Lung (tissue), 12 donors: ENCODE measurements around the gene ZNF462. TPM values are rescaled to one million over a fixed set of nuclear protein-coding genes. Genes with fewer than 3 reads are reported as not detected.

Source experiments
- ATAC-seq: fragments of 200-7000 bp; cut with Tn5 transposase; one replicate; pipeline ENCODE4 v1.9.1; 2020; ENCODE audit warnings: moderate number of reproducible peaks; ENCODE audit not compliant: insufficient read depth, low FRiP score
- DNase-seq, 3 donors: peaks; one replicate each; pipeline ENCODE4 v3.0.0-alpha.2; 2013 to 2017
- H3K27ac ChIP-seq, 2 donors: one replicate each; pipeline ENCODE4 v1.5.1; 2013; ENCODE audit warnings: mild to moderate bottlenecking in 2 of 2, moderate library complexity in 2 of 2, control low read depth in 1 of 2, inconsistent platforms in 1 of 2, low read depth in 1 of 2, low read length in 1 of 2
- H3K27me3 ChIP-seq, 3 donors: one replicate each; pipeline ENCODE4 v1.5.1; 2013; ENCODE audit warnings: low read length in 2 of 3; ENCODE audit not compliant: control insufficient read depth in 3 of 3, insufficient read depth in 3 of 3
- H3K36me3 ChIP-seq, 4 donors: one replicate each; pipeline ENCODE4 v1.5.1; 2013; ENCODE audit warnings: low read length in 4 of 4, mild to moderate bottlenecking in 1 of 4, moderate library complexity in 1 of 4; ENCODE audit not compliant: control insufficient read depth in 4 of 4, insufficient read depth in 4 of 4
- H3K4me1 ChIP-seq, 5 donors: one replicate each; pipeline ENCODE4 v1.5.1; 2013; ENCODE audit warnings: low read length in 5 of 5, mild to moderate bottlenecking in 2 of 5, moderate library complexity in 1 of 5; ENCODE audit not compliant: control insufficient read depth in 5 of 5, insufficient read depth in 5 of 5
- H3K4me3 ChIP-seq: one replicate; pipeline ENCODE4 v1.5.1; 2013; ENCODE audit warnings: mild to moderate bottlenecking, control low read depth, moderate library complexity
- H3K9ac ChIP-seq, 2 donors: one replicate each; pipeline ENCODE4 v1.5.1; 2013; ENCODE audit warnings: low read length in 2 of 2, control low read depth in 1 of 2; ENCODE audit not compliant: insufficient read depth in 1 of 2
- H3K9me3 ChIP-seq, 4 donors: one replicate each; pipeline ENCODE4 v1.5.1; 2013; ENCODE audit warnings: low read length in 3 of 4, mild to moderate bottlenecking in 1 of 4, moderate library complexity in 1 of 4; ENCODE audit not compliant: control insufficient read depth in 4 of 4, insufficient read depth in 3 of 4
- WGBS, 2 donors: extraction: QIAGEN DNeasy Blood & Tissue Kit; methylation state at CpG; one replicate each; pipeline ENCODE4 v1.1.7; 2013; 5-methylcytosine and 5-hydroxymethylcytosine counted together
- polyA plus RNA-seq, 2 donors: library from polyadenylated mRNA; stranded (reverse); fragments of 200-250 nt; gene quantifications; one replicate each; pipeline ENCODE4 v1.2.1, GENCODE V29; 2013
- total RNA-seq, 2 donors: library from RNA; depleted of rRNA in 1 of 2; stranded (reverse); fragments of >200 nt in 1 of 2; gene quantifications; one replicate each; pipeline ENCODE4 v1.2.1, GENCODE V29; 2014 to 2021
- TF ChIP-seq, protein P1 (sequence below): IDR thresholded peaks from 2 replicates; pipeline ENCODE4 v1.5.1; 2012; ENCODE audit warnings: mild to moderate bottlenecking; ENCODE audit errors: control extremely low read depth, extremely low read depth
- donor health status: control.
- donor health status: control.
- donor health status: Bipolar disorder and iron deficiency.
- donor health status: healthy.
- donor health status: DM: yes; HTN: yes; CAD: no.

The ZNF462 gene
- total and polyA plus RNA-seq, 4 donors: 2.0 to 37.7 (median 19.5) TPM

DNA sequence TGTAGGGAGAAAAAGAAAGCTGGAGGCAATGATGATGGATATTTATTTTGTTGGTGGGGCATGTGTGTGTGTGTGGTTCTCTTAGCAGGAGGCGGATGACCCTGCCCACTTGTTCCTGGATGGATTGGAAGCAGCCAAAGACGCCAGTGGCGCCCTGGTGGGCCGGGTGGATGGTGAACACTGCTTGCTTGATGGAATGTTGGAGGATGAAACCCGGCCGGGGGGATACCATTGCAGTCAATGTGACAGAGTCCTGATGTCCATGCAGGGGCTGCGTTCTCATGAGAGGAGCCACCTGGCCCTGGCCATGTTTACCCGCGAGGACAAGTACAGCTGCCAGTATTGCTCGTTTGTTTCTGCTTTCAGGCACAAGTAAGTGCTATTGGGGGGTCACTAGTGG is 69.2 kb downstream of the ZNF462 start:
- peaks cover 7 to 64% (median 31%) of the 10 kb centered on the region in 4 donors for H3K36me3 ChIP-seq
- H3K4me1 ChIP-seq: peaks cover 6 to 18% (median 11%) of the 10 kb centered on the region in 5 donors
- no peak for DNase-seq
- H3K9ac ChIP-seq: no peak overlapping the region
- WGBS, 2 donors: 95% methylated on average over 10 of the region's 10 CpGs
- ATAC-seq: no peak
- no peak overlapping the region for H3K27ac ChIP-seq
- TF ChIP-seq, protein P1, sequence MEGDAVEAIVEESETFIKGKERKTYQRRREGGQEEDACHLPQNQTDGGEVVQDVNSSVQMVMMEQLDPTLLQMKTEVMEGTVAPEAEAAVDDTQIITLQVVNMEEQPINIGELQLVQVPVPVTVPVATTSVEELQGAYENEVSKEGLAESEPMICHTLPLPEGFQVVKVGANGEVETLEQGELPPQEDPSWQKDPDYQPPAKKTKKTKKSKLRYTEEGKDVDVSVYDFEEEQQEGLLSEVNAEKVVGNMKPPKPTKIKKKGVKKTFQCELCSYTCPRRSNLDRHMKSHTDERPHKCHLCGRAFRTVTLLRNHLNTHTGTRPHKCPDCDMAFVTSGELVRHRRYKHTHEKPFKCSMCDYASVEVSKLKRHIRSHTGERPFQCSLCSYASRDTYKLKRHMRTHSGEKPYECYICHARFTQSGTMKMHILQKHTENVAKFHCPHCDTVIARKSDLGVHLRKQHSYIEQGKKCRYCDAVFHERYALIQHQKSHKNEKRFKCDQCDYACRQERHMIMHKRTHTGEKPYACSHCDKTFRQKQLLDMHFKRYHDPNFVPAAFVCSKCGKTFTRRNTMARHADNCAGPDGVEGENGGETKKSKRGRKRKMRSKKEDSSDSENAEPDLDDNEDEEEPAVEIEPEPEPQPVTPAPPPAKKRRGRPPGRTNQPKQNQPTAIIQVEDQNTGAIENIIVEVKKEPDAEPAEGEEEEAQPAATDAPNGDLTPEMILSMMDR: no peak
- no peaks in the 10 kb centered on the region for H3K27me3 ChIP-seq
- H3K4me3 ChIP-seq: no peak overlapping the region
- H3K9me3 ChIP-seq: no peaks in the 10 kb centered on the region

DNA sequence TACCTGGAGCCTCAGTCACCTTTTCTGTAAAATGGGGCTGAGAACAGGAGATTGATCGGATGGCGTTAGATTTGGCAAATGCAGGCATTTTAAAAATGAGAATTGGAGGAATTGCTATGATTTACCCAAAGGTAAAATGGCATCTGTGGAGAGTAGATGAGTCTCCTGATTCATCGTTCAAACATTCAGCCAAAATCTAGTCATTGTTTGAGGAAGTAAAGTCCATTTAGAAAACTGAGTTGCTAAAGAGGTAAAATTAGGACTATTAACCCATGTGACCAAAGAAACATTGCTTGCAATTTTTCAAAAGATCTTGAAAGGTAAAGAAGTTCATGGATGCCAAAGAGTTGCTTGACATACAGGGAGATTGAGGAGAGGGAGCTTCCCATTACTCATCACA is 69.7 kb downstream of the ZNF462 start:
- TF ChIP-seq, protein P1: no peak
- no peak for ATAC-seq
- H3K27me3 ChIP-seq: no peaks in the 10 kb centered on the region
- no peak overlapping the region for H3K27ac ChIP-seq
- no peak for DNase-seq
- H3K9ac ChIP-seq: no peak overlapping the region
- peaks cover 6 to 18% (median 11%) of the 10 kb centered on the region in 5 donors for H3K4me1 ChIP-seq
- H3K4me3 ChIP-seq: no peak overlapping the region
- WGBS, 2 donors: 94 to 97% methylated on average over 3 of the region's 3 CpGs
- peaks cover 7 to 60% (median 29%) of the 10 kb centered on the region in 4 donors for H3K36me3 ChIP-seq
- H3K9me3 ChIP-seq: no peaks in the 10 kb centered on the region

DNA sequence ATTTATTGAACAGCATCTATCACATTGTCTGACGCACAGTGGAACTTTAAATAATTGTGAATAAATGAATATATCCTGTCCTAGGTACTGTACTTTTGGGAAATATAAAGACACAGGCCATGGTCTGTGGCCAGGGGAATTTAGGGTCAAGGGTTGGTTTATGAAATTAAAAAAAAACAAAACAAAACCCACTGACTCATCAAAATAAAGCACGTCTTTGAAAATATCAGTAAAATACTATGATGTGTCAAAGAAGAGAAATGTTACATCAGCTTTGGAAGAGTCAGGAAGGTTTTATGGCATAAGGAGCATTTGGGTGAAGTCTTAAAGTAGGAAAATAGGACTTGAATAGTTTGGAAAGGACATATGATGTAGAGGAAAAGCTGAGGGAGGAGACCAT is 70.5 kb downstream of the ZNF462 start:
- Histone ChIP-seq H3K36me3 (peaks cover 5 to 59% (median 25%) of the 10 kb centered on the region in 4 donors), H3K27me3 (no peaks in the 10 kb centered on the region), H3K9ac (no peak overlapping the region), H3K27ac (no peak overlapping the region), H3K4me1 (peaks cover 6 to 18% (median 11%) of the 10 kb centered on the region in 5 donors), H3K9me3 (no peaks in the 10 kb centered on the region), H3K4me3 (no peak overlapping the region)
- ATAC-seq (no peak), DNase-seq (no peak)
- WGBS, 2 donors: 88 to 91% methylated on average over 2 of the region's 2 CpGs
- TF ChIP-seq, protein P1: no peak
